IMR-90 (cell line): ENCODE measurements around the gene HDAC7. TPM values are rescaled to one million over a fixed set of nuclear protein-coding genes. Genes with fewer than 3 reads are reported as not detected.

Experiments
- ATAC-seq: fragments of 200-7000 bp; cut with Tn5 transposase; 2 replicates; pipeline ENCODE4 v1.9.1; 2020; ENCODE audit warnings: low read depth, mild to moderate bottlenecking, moderate library complexity
- BruUV-seq: library from RNA; stranded (reverse); fragments of 400-500 nt; replicated peaks from 2 replicates; lab custom pipeline; 2021; lab: Mats Ljungman, UMichigan
- CTCF ChIA-PET: fragments of 300-600 bp; formaldehyde crosslinking; extraction: SDS; loops from one replicate; lab custom pipeline; 2021; ENCODE audit warnings: antibody characterized with exemption; lab: Yijun Ruan, JAX
- POLR2A ChIA-PET: fragments of 300-600 bp; sonication (Branson Sonifier 250); formaldehyde crosslinking; loops from one replicate; lab custom pipeline; 2022; ENCODE audit warnings: antibody characterized with exemption; ENCODE audit not compliant: unreplicated experiment; lab: Charles Lee
- DNase-seq: peaks from one replicate; pipeline ENCODE4 v3.0.0; 2013
- H2AFZ ChIP-seq: replicated peaks from 2 replicates; pipeline ENCODE3; 2013; ENCODE audit warnings: low read length, mild to moderate bottlenecking; ENCODE audit not compliant: poor library complexity
- H2AK5ac ChIP-seq: 2 replicates; pipeline ENCODE4 v1.6.1; 2013; ENCODE audit warnings: low read depth, low read length, inconsistent platforms
- H2AK9ac ChIP-seq: replicated peaks from 2 replicates; pipeline ENCODE3; 2013; ENCODE audit warnings: mild to moderate bottlenecking, low read depth, low read length, moderate library complexity; ENCODE audit not compliant: poor library complexity
- H2BK120ac ChIP-seq: 2 replicates; pipeline ENCODE4 v1.6.1; 2013; ENCODE audit warnings: low read depth, low read length, inconsistent platforms
- H2BK15ac ChIP-seq: 3 replicates; pipeline ENCODE4 v1.6.1; 2013; ENCODE audit warnings: low read depth, low read length, inconsistent platforms
- H2BK20ac ChIP-seq: 2 replicates; pipeline ENCODE4 v1.6.1; 2013; ENCODE audit warnings: low read depth, mild to moderate bottlenecking, inconsistent platforms, low read length, moderate library complexity
- H2BK5ac ChIP-seq: 2 replicates; pipeline ENCODE4 v1.6.1; 2013; ENCODE audit warnings: mild to moderate bottlenecking, low read depth, low read length, inconsistent platforms; ENCODE audit not compliant: poor library complexity, severe bottlenecking
- H3K14ac ChIP-seq: replicated peaks from 2 replicates; pipeline ENCODE4 v1.6.1; 2013; ENCODE audit warnings: low read depth, low read length, inconsistent platforms
- H3K18ac ChIP-seq: 2 replicates; pipeline ENCODE4 v1.6.1; 2013; ENCODE audit warnings: low read depth, low read length, control low read depth
- H3K23ac ChIP-seq: 2 replicates; pipeline ENCODE4 v1.6.1; 2013; ENCODE audit warnings: low read depth, low read length, inconsistent platforms
- H3K27ac ChIP-seq: 2 replicates; pipeline ENCODE4 v1.5.1; 2013; ENCODE audit warnings: mild to moderate bottlenecking, control low read depth, low read length; ENCODE audit not compliant: insufficient read depth
- H3K27me3 ChIP-seq: 2 replicates; pipeline ENCODE4 v1.6.1; 2013; ENCODE audit warnings: low read length; ENCODE audit not compliant: control insufficient read depth, insufficient read depth
- H3K36me3 ChIP-seq: 2 replicates; pipeline ENCODE4 v1.6.1; 2013; ENCODE audit warnings: low read length, mixed read lengths; ENCODE audit not compliant: control insufficient read depth, insufficient read depth
- H3K4ac ChIP-seq: 2 replicates; pipeline ENCODE4 v1.6.1; 2013; ENCODE audit warnings: low read depth, low read length, inconsistent platforms
- H3K4me1 ChIP-seq: 2 replicates; pipeline ENCODE4 v1.6.1; 2013; ENCODE audit warnings: low read length, mixed read lengths; ENCODE audit not compliant: control insufficient read depth, insufficient read depth
- H3K4me2 ChIP-seq: 2 replicates; pipeline ENCODE4 v1.6.1; 2013; ENCODE audit warnings: low read depth, mild to moderate bottlenecking, control low read depth, low read length, moderate library complexity
- H3K4me3 ChIP-seq: 2 replicates; pipeline ENCODE4 v1.5.1; 2013; ENCODE audit warnings: low read depth, mild to moderate bottlenecking, control low read depth, low read length, moderate library complexity; ENCODE audit not compliant: insufficient read depth
- H3K56ac ChIP-seq: 2 replicates; pipeline ENCODE4 v1.6.1; 2013; ENCODE audit warnings: low read length, inconsistent platforms; ENCODE audit not compliant: insufficient read depth; ENCODE audit errors: extremely low read depth
- H3K79me1 ChIP-seq, 2 experiments: 2 replicates each; pipeline ENCODE4 v1.6.1; 2013; ENCODE audit warnings: low read length in 2 of 2, inconsistent platforms in 1 of 2, low read depth in 1 of 2
- H3K9ac ChIP-seq: 2 replicates; pipeline ENCODE4 v1.6.1; 2013; ENCODE audit warnings: low read depth, low read length, control low read depth
- H3K9me1 ChIP-seq: 2 replicates; pipeline ENCODE4 v1.6.1; 2013; ENCODE audit warnings: low read length, inconsistent platforms; ENCODE audit not compliant: insufficient read depth
- H3K9me3 ChIP-seq: 2 replicates; pipeline ENCODE4 v1.6.1; 2013; ENCODE audit warnings: low read length; ENCODE audit not compliant: control insufficient read depth, insufficient read depth
- H4K20me1 ChIP-seq: 2 replicates; pipeline ENCODE4 v1.6.1; 2013; ENCODE audit warnings: low read length, inconsistent platforms; ENCODE audit not compliant: insufficient read depth
- H4K5ac ChIP-seq: 2 replicates; pipeline ENCODE4 v1.6.1; 2013; ENCODE audit warnings: mild to moderate bottlenecking, low read depth, low read length, control low read depth
- H4K8ac ChIP-seq, 2 experiments: 2 replicates each; pipeline ENCODE4 v1.6.1; 2013; ENCODE audit warnings: low read depth in 2 of 2, low read length in 2 of 2, control low read depth in 1 of 2, inconsistent platforms in 1 of 2
- H4K91ac ChIP-seq: 2 replicates; pipeline ENCODE4 v1.6.1; 2013; ENCODE audit warnings: low read depth, low read length, inconsistent platforms; ENCODE audit not compliant: insufficient read depth
- CEBPB ChIP-seq: IDR thresholded peaks from 2 replicates; pipeline ENCODE4 v1.6.1; 2012; ENCODE audit warnings: low read depth, low read length, improper control_type of control experiment
- CHD1 ChIP-seq: IDR thresholded peaks from 2 replicates; pipeline ENCODE4 v1.6.1; 2012; ENCODE audit warnings: low read depth, low read length, improper control_type of control experiment
- MAFK ChIP-seq: IDR thresholded peaks from 2 replicates; pipeline ENCODE4 v1.6.1; 2012; ENCODE audit warnings: low read depth, low read length, improper control_type of control experiment
- MAZ ChIP-seq: IDR thresholded peaks from 2 replicates; pipeline ENCODE4 v1.6.1; 2012; ENCODE audit warnings: low read depth, mild to moderate bottlenecking, low read length, improper control_type of control experiment, moderate library complexity, borderline replicate concordance
- NFE2L2 ChIP-seq: fragments of 150-350 bp; IDR thresholded peaks from 2 replicates; pipeline ENCODE4 v1.6.1; 2016; ENCODE audit warnings: low read depth, mild to moderate bottlenecking, low read length
- RFX5 ChIP-seq: IDR thresholded peaks from 2 replicates; pipeline ENCODE4 v1.8.0; 2012; ENCODE audit warnings: low read depth, mild to moderate bottlenecking, low read length, moderate library complexity
- WGBS, 2 experiments: methylation state at CpG; one replicate each; pipeline versions ENCODE4 v1.1.5 to v1.1.7; 2013; ENCODE audit warnings: missing lambda C conversion rate in 2 of 2; ENCODE audit not compliant: insufficient read length in 1 of 2; ENCODE audit errors: extremely low coverage in 2 of 2; 5-methylcytosine and 5-hydroxymethylcytosine counted together
- dilution Hi-C: fragments of 300-500 bp; cut with HindIII; formaldehyde crosslinking; loops from one replicate; pipeline ENCODE4 v1.14.3; 2018; ENCODE audit warnings: low sequenced_read_pairs; ENCODE audit not compliant: unreplicated experiment
- in situ Hi-C: fragments of 300-500 bp; cut with MboI; formaldehyde crosslinking; loops from 3 replicates; pipeline ENCODE4 v1.14.3; 2019; ENCODE audit warnings: low sequenced_read_pairs, inconsistent platforms, mixed read lengths
- intact Hi-C: fragments of 100-400 bp; cut with micrococcal nuclease; formaldehyde crosslinking; loops from 2 replicates; pipeline ENCODE4 v1.10.0; 2022
- polyA plus RNA-seq, 3 experiments: library from polyadenylated mRNA; depleted of rRNA; stranded (reverse); fragments of >200 nt; gene quantifications; 2 replicates each; pipeline ENCODE4 v1.2.3, GENCODE V29; 2012; ENCODE audit warnings: low replicate concordance in 1 of 3
- total RNA-seq: library from RNA; depleted of rRNA; stranded (reverse); fragments of >200 nt; gene quantifications from 2 replicates; pipeline ENCODE4 v1.2.3, GENCODE V29; 2012
- TF ChIP-seq, protein P1 (sequence below): fragments of 150-350 bp; IDR thresholded peaks from 2 replicates; pipeline ENCODE4 v1.6.1; 2016; ENCODE audit warnings: low read depth, mild to moderate bottlenecking, low read length, moderate library complexity, borderline replicate concordance

HDAC7 gene
- total and polyA plus RNA-seq, 2 of the 4 experiments (the other 2 are of a cell fraction) = 10.4 to 64.7 TPM

DNA sequence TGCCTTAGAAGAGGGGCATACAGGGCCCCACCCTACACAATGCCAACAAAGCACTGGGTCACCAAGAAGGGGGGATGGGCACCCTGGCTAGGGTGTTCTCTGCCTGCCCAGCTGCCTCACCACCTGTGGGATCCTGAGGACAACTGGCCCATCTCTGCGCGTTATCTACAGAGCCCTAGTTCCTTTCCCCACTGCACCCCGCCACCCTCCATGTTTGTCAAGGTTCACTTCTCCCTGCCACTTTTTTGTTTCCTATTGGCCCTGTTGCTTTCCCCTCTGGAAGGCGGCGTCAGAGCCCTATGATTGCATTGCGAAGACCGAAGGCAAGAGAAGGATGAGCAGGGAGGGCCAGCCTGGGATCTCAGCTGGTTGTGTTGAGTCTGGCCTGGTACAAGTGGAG, 45.0 kb downstream of the HDAC7 start:
- Histone ChIP-seq H3K4me2 (no peak overlapping the region), H3K4me1 (peaks cover 27% of the 10 kb centered on the region), H3K79me1 (peaks cover 0 to 11% of the 10 kb centered on the region in 2 experiments; a peak in 1 of 4 replicates), H4K91ac (no peak overlapping the region), H3K9me3 (no peaks in the 10 kb centered on the region), H3K27ac (no peak overlapping the region), H3K9ac (no peak overlapping the region), H4K8ac (no peak overlapping the region), H3K9me1 (peaks cover 10% of the 10 kb centered on the region; the same call in 1 of the 2 replicates), H2BK20ac (no peak overlapping the region), H2AK5ac (no peak overlapping the region; the same call in 1 of the 2 replicates), H3K27me3 (no peaks in the 10 kb centered on the region), H3K23ac (no peak overlapping the region), H2BK15ac (no peak overlapping the region), H3K56ac (no peak overlapping the region), H3K18ac (no peak overlapping the region), H3K36me3 (no peaks in the 10 kb centered on the region), H4K20me1 (peaks cover 3% of the 10 kb centered on the region; the same call in 1 of the 2 replicates), H3K4ac (no peak overlapping the region), H3K4me3 (no peak overlapping the region), H3K14ac (no peak overlapping the region), H2BK120ac (no peak overlapping the region), H4K5ac (no peak overlapping the region), H2BK5ac (no peak overlapping the region), H2AK9ac (no peak overlapping the region), H2AFZ (no peak overlapping the region)
- WGBS, 2 experiments = 85% methylated on average over 3 of the region's 7 CpGs; no CpG with 5 or more reads in 1 of the 2 experiments
- ATAC-seq (no peak), DNase-seq (no peak)
- CTCF ChIA-PET = no interaction called here
- intact Hi-C loops = loop anchor here (5.0 to 10.0 kb wide), 3 partner anchors 122 to 740 kb away; no protein-coding TSS in a partner anchor
- in situ Hi-C loops = loop anchor here (5.0 kb wide), 1 partner anchor 62 kb away; no protein-coding TSS in a partner anchor
- TF ChIP-seq, protein P1, sequence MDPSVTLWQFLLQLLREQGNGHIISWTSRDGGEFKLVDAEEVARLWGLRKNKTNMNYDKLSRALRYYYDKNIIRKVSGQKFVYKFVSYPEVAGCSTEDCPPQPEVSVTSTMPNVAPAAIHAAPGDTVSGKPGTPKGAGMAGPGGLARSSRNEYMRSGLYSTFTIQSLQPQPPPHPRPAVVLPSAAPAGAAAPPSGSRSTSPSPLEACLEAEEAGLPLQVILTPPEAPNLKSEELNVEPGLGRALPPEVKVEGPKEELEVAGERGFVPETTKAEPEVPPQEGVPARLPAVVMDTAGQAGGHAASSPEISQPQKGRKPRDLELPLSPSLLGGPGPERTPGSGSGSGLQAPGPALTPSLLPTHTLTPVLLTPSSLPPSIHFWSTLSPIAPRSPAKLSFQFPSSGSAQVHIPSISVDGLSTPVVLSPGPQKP = no peak
- TF ChIP-seq CEBPB (no peak), NFE2L2 (no peak), MAFK (no peak), RFX5 (no peak), MAZ (no peak), CHD1 (no peak)
- no TSS peak for BruUV-seq
- POLR2A ChIA-PET = no interaction called here
- dilution Hi-C loops = no loop called here
